GM18951 (cell line): ENCODE measurements around the gene EPPIN.

Experiments used
- POLR2A ChIP-seq: IDR thresholded peaks from 4 replicates; pipeline ENCODE4 v1.6.1; 2011; ENCODE audit warnings: mild to moderate bottlenecking; ENCODE audit not compliant: insufficient read length, insufficient read depth; ENCODE audit errors: extremely low read depth
- in situ Hi-C: fragments of 300-500 bp; cut with MboI; formaldehyde crosslinking; loops from one replicate; pipeline ENCODE4 v1.12.0; 2022; ENCODE audit warnings: low sequenced_read_pairs, mixed read lengths, inconsistent platforms; ENCODE audit not compliant: unreplicated experiment

Gene EPPIN

GRCh38 chr20:45564760-45565276, 17.6 kb upstream of the EPPIN start:
- no peak for TF ChIP-seq POLR2A

GRCh38 chr20:45555198-45555597, 8.0 kb upstream of the EPPIN start:
- TF ChIP-seq POLR2A, result no peak
- in situ Hi-C loops, result no loop called here

More at GRCh38 chr20:45564760-45565276, 17.6 kb upstream of the EPPIN start:
- in situ Hi-C loops, result no loop called here

GRCh38 chr20:45552456-45552855, 5.3 kb upstream of the EPPIN start:
- TF ChIP-seq POLR2A, result no peak

GRCh38 chr20:45550765-45551164, 3.6 kb upstream of the EPPIN start:
- in situ Hi-C loops, result no loop called here
- TF ChIP-seq POLR2A, result no peak

More at GRCh38 chr20:45552456-45552855, 5.3 kb upstream of the EPPIN start:
- in situ Hi-C loops, result no loop called here

- no peak for TF ChIP-seq POLR2A
- in situ Hi-C loops, result no loop called here
These were observed 1.2 kb upstream of the EPPIN start for GRCh38 chr20:45548410-45548809.

GRCh38 chr20:45545754-45546453, 1.3 kb downstream of the EPPIN start:
- in situ Hi-C loops, result no loop called here
- no peak for TF ChIP-seq POLR2A

- TF ChIP-seq POLR2A, result no peak
- in situ Hi-C loops, result no loop called here
These were observed 1.9 kb downstream of the EPPIN start for GRCh38 chr20:45545351-45545750.

- in situ Hi-C loops, result no loop called here
- no peak for TF ChIP-seq POLR2A
These were observed 7.8 kb downstream of the EPPIN start, which contains the start of gene WFDC6 for GRCh38 chr20:45539382-45539781. Gene WFDC6, minus strand, starts transcription at chr20:45539482. Its CDS starts 75 bp downstream, at chr20:45539407.

GRCh38 chr20:45538209-45538799, 8.9 kb downstream of the EPPIN start:
- in situ Hi-C loops, result no loop called here
- TF ChIP-seq POLR2A, result no peak

- in situ Hi-C loops, result no loop called here
- no peak for TF ChIP-seq POLR2A
These were observed 19.9 kb downstream of the EPPIN start for GRCh38 chr20:45527294-45527693.

- in situ Hi-C loops, result no loop called here
- TF ChIP-seq POLR2A, result no peak
These were observed 23.4 kb downstream of the EPPIN start for GRCh38 chr20:45523821-45524220.

- in situ Hi-C loops, result no loop called here
- TF ChIP-seq POLR2A, result no peak
These were observed 28.9 kb downstream of the EPPIN start for GRCh38 chr20:45518282-45518681.

GRCh38 chr20:45515147-45515913, 31.9 kb downstream of the EPPIN start, which contains the start of gene SPINT3:
Gene SPINT3, minus strand, starts transcription at chr20:45515622. Its CDS starts 14 bp downstream, at chr20:45515608.
- in situ Hi-C loops, result no loop called here
- no peak for TF ChIP-seq POLR2A

- no peak for TF ChIP-seq POLR2A
- in situ Hi-C loops, result no loop called here
These were observed 36.8 kb downstream of the EPPIN start for GRCh38 chr20:45510242-45510862.
